CD4-positive, alpha-beta T cell treated with Interleukin-6 at 100 ng/mL for 8 hours (primary cell): ENCODE data around the gene KBTBD3.
"Not testable (repeated sequence)": the region's sequence is repeated elsewhere in the genome, so short reads cannot be mapped to it uniquely, and the experiment has no call there.

Experiments used
- DNase-seq: peaks from one replicate; pipeline ENCODE4 v3.0.0-alpha.2; 2020; ENCODE audit warnings: mixed read lengths, low spot score

KBTBD3 gene

DNA sequence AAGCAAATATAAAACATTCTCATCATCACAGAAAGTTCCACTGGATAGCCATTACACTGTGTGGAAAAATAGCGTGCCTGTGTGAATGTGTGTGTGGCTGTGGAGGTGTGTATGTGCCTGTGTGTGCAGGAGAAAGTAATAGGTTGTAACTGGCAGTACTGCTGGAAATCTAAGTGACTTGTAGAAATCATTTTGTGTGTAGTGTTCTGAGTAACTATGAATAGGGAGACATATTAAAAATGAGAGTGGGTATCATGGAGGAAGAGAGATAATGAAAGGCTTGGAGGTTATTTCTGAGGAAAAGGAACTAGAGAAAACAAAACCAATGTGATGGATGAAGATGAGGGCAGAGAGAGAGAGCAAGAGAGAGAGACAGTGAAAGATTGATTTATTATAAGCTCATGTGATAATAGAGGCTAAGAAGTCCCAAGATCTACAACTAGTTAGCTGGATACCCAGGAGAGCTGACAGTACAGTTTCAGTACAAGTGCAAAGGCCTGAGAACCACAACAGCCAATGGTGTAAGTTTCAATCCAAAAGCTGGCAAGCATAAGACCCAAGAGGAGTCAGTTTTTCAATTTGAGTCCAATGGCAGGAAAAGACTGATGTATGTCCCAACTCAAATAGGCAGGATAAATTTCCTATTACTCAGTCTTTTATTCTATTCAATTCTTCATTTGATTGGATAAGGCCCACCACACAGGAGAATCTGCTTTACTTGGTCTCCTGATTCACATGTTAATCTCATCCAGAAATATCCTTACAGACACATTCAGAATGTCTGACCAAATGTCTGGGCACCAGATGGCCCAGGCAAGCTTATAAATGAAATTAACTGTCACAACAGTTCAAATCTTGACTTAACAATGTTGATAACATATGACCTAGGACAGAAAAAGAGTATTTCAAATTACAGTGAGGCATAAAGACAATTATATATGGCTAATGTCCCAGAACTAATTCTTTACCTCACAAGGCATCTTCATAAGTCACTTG lies 14.9 kb downstream of the KBTBD3 start:
- DNase-seq = no peak

DNA sequence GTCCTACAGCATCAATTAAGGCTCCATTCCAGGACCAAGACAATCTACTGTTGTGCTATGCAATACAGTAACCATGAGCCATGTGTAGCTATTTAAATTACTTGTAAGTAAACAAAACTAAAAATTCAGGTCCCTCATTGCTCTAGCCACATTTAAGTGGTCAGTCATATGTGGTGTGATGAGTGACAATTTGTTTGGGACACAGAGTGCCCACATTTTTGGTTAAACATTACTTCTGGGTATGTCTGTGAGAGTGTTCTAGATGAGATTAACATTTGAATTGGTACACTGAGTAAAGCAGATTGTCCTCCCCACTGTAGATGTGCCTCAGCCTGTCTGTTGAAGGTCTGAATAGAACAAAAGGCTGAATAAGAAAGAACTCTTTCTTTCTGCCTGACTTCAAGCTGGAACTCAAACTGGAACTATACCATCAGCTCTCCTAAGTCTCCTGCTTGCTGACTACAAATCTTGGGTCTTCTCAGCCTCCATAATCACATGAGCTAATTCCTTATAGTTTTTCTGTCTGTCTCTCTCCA lies 15.8 kb downstream of the KBTBD3 start:
- DNase-seq = no peak

DNA sequence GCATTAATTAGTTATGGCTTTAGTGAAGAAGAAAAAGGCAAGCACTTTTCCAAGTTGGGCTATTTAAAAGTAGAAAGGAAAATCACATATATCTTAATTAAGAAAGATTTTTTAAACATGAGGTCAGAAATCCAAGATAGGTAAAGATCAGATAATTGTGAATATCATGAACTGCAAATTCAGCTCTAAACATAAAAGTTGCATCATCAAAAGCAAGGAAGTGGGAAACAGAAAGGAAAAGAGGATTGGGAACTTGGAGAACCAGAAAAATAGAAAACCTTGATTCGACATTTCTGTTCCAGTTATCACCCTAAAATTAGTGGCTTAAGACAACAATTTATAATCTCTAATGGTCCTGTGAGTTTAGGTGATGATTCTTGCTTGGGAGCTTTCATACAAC lies 17.5 kb downstream of the KBTBD3 start:
- DNase-seq = no peak

DNA sequence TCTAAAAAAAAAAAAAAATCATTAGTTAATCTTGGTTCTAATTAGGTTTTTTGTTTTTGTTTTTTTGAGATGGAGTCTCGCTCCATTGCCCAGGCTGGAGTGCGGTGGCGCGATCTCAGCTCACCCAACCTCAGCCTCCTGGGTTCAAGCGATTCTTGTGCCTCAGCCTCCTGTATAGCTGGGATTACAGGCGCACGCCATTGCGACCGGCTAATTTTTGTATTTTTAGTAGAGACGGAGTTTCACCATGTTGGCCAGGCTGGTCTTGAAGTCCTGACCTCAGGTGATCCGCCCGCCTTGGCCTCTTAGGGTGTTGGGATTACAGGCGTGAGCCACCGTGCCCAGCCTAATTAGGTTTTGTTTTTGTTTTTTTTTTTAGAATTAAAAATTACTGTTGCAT lies 18.8 kb downstream of the KBTBD3 start:
- not testable (repeated sequence) for DNase-seq

DNA sequence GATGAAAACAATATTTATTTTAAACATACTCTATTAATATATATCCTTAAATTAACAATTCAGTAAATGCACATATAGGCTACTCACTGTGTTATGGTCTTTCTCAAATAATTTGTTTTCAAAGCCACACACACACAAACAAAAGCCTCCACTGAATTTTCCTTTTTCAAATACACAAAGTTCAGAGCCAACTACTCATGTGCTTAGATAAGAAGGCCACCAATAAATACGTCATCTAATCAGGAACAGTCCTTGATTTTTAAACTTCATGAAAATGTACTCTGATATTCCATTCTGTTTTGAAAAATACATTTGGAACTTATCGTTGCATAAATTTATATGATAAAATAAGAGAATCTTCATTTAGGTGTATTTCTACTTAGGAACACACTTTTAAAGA lies 26.0 kb downstream of the KBTBD3 start:
- no peak for DNase-seq

DNA sequence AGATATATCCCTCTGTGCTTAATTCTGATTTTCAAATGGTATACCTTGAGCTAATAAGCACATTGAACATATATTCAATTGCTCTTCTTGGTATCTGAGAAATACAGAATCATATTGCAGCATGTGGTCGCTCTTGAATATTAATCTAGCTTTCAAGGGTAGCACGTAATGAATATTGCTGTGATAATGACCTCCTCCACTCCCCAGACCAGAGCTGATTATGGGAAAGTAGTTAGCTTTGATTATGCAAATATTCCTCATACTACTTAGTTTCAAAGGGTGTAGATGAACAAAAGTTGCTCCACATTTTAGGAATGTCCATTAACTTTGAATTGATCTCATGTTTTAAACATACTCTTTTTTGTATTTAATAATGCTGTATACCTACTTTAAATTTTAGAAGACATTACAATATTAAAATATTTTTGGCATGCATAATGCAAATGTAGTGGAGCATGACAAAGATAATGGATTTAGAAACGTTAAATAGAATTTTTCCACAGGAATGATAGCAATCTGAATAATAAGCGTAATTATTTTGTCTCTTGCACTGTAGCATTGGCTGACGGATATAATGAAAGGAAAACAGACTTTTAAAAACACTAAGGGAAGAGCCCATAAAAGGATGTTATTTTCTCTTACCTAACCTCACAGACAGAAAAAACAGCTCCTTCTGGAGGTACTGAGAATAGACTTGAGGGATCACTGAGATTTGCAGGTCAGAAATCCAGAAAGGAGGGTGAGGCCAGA lies 27.2 kb downstream of the KBTBD3 start:
- DNase-seq = no peak

DNA sequence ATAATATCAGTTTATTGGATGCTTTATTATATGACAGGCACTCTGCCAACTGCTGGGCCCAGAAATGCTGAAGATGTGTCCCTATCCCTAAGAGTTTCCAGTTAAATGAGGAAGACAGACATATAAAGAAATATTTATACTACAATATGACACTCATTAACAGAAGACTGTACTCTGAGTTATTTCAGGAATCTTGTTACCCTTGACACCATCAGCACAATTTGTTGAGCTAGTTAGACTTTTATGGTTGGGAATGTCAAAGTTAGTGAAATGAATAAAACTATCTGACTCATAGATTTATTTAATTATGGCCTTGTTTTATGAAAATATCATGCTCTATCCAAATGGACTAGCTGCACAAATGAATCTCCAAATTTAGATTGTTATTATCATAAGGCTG lies 29.5 kb downstream of the KBTBD3 start:
- DNase-seq = no peak

DNA sequence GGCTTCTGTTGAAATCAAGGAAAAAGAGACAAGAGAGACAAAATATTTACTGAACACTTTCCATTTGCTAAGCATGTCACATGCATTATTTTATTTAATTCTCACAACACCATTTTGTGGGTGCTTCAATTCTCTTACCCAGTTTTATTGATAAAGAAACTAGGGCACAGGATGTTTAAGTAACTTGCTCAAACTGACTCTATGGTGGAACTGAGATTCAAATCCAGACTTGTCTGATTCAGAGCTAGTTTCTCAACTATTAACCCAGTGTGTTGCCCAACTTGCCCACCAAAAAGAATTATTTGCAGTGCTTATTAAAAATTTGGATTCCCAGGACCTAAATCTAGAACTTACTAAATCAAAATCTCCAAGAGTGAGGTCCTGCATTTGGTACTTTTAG lies 33.6 kb downstream of the KBTBD3 start:
- no peak for DNase-seq

DNA sequence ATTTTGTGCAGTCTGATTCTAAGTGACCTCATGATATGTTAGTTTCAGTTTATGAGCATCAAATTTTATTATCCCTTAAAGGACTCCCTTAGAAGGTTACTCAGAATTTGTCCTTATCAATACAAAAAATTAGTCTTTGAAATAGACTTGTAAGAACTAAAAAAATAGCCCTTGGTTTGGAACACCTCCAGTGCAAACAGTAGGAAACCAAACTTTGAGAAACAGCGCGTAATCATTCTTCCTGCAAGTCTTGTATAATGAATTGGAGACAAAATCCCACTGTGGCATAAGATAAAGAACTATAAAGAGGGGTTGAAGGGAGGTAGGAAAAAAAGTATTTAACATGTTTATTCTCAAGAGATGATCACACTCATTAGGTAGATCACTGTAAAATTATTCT lies 44.3 kb downstream of the KBTBD3 start:
- no peak for DNase-seq

DNA sequence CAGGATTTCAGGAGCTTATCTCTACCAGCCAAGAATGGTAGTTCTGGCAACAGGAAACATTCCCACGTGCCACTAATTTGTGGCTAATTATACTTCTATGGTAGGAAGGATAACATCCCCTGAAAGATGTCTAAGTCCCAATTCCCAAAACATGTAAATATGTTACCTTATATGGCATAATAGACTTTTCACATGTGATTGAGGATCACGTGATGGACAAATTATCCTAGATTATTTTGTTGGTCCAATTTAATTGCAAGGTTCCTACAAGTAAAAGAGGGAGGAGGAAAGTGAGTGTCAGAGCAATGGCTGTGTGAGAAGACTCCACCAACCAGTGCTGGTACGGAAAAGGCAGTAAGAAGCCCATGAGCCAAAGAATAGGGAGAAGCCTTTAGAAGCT lies 45.2 kb downstream of the KBTBD3 start:
- no peak for DNase-seq

DNA sequence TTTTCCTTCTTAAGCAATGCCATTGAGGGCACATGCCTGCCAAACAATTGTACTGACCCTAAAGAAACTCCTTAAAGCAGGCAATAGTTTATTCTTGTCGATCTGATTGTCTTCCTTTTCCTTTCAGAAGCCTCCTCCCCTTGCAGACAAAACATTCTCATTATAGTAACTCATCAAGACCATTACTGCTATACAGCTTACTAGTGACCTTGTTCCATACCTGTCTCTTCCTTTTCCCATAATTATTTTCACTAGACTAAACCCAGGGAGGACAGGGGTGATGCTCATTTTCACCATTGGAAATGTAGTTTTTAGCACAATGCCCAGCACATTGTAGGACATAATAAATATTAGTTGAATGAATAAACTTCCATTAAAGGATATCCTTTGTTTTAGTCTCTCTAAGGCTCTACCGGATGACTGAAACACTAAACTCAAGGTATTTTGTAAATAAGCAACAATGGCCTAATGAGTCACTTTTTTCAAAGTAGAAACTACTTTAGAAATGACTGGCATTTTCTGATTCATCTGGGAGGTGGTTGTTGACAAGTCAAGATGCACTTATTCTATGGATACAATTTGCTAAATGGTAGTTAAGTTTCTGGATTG lies 45.8 kb downstream of the KBTBD3 start:
- no peak for DNase-seq

DNA sequence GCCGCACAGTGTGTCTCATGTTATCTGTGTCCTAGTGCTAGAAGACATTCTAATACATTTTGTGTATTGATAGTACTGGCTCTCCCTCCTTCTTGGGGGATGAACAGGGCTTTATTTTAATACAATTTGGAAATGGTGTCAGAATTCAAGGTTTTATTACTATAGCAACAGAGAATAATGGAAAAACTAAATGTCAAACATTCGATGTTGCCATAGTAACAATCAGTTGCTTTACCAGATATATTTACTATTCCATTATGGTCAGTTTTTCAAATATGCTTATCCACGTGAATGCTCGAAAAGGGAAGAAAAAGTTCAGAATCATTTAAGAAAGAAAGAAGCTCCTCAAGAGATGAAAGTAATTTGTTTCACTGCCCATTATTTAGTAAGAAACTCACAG lies 46.5 kb downstream of the KBTBD3 start:
- DNase-seq = no peak

DNA sequence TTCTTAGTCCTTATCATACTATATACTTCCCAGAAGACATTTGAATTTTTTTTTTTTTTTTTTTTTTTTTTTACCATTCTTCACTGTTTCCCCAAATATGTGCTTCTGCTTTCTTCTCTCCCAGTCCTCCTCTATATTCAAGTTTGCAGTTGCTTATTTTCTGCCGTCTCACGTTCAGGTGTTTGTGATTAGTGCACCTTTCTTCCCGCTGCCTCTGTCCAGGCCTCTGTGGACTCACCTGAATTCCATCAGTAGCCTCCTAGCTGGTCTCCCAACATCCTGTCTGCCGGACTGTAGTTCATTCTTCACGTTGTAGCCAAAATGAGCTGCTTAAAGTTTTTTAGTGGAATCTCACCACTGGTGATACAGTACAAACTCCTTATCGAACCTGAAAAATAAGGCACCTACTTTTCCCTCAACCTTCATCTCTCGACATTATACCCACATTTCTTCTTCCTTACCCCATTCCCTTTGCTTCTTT lies 54.3 kb downstream of the KBTBD3 start:
- no peak for DNase-seq

DNA sequence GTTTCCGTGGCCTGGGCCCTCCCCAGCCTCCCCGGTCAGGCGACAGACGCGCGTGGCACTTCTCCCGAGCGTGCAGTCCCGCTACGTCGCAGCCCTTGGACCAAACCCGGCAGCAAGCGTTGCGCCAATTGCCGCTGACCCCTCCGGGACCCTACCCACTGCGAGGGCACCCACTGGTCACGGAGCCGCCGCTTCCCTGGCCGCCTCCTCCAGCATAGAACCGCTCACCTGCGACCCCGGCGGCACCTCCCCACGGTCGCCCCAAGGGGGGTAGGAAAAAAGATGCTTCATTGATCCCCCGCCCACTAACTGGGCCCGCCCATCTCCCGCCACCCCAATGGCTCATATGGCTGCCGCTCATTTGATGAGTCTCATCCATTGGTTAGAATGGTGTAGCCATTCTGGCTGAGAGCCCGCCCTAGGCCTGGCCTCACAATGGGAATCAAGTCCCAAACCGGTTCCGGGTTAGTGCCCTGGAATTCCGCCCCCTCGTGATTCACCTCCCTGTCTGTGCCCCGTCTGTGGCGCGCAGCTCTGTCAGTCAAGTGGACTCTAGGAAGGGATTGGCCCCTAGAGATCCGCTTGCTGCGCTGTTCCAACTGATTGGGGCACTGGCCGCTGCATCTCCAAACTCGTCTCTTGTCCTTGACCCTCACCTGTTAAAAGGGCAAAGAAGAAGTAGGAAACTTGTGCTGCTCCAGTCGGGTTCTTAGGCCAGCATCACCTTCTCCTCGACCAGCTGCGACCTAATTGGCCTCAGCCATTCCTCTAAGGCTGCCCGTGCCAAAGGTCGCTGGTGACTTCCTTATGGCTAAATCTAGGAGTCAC lies 55.0 kb downstream of the KBTBD3 start, which contains the start of gene MSANTD4:
TSS of gene MSANTD4 (minus strand) at position 274 of the 828 bp plus-strand sequence. CDS start 11,323 bp downstream, outside the sequence.
- peak; percentile 97 for DNase-seq

DNA sequence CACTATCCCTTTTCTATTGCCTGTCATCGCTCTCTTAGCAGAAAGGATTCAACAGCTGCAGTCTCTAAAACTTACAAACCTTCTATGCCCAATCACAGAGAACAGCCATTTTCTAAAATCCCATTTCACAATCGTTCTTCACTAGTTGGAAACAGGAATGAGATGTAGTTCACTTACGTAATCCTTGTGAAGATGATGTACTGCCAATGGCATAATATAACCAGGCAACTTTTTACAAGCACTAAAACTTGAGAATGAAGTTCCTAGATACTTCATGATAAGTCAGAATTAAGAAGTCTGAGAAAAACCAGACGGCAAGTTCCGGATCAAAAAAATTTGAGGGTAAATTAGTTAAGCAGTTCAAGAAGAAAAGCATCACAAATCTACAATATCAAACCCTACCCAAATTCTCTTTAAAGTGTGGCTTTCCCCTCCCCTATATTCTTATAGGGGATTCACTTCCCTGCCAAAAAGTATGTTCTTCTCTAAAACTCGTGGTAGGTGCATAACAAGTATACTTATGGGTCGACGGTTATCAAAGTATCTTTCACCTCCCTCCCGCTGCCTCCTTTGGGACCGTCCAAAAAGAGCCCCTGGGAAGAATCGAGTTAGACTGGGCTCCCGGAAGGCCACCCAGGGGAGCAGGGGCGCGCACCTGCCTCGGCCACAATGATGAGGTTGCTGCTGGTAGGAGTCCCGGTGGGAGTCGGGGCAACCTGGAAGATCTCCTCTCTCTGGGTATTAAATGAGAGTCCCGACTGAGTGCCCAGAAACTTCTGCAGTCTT lies 55.8 kb downstream of the KBTBD3 start:
- no peak for DNase-seq

DNA sequence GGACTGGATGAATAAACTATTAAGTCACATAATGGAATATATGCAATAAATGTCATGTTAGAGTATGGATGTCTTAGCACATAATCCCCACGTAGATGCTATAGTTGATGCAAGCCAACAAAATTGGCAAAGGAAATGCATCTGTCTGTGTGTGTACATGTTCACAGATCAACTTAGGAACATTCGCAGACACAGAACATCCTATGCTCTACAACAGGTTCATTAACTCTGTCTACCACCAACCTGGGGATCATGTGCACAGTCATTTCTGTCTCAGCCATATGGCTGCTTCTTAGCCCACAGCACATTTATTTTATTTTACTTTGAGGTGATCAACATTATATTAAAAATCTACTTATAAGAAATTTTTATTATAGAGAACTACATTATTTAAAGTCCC lies 60.1 kb downstream of the KBTBD3 start:
- no peak for DNase-seq

DNA sequence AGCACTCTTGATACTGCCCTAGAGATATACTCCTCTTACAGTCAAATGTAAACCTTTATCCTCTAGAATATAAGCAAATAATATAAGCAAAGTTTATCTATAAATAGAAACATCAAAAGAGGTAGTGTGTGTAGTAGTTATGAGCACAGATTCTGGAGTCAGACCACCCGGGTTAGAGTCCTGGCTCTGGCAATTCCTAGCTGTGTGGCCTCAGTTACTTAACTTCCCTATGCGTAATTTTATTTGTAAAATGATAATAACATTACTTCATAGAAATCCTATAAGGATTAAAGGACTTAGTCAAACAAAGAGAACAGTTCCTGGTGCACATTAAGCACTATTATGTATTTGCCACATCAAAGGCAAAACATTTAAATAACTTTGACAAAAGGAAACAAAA lies 62.1 kb downstream of the KBTBD3 start:
- DNase-seq = no peak

DNA sequence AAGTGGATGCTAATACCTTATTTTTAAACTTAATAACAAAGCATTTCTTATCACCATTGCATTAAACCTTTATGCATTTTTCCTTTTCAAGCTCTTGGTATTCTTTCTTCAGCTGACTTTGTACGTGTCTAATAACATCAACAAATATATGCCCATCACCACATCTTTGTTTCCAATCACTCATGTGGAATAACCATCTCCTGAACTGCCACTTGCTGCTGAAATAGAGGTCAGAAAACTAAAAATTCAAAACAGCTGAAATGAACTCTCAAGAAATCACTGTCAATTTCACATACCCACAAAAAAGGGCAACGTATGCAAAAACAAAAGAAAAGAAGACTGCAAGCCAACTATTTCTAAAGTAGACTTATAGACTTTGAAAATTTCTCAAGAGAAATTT lies 62.5 kb downstream of the KBTBD3 start:
- no peak for DNase-seq

DNA sequence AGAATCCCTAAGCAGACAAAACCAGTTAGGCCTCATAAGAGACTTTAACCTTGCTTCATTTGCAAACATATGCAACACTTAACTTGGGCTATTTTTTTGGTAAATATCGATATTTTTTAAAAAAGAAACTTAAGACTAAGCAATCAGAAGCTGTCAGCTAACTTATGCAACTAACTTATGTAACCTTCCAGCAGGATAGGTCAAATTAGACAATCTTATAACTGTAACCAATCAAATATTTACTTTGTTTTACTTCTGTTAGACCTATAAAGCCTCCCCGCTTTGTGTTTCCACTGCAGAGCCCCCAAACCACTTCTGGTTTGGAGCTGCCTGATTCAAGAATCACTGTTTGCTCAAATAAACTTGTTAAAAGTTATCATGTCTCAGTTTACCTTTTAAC lies 63.1 kb downstream of the KBTBD3 start:
- no peak for DNase-seq

DNA sequence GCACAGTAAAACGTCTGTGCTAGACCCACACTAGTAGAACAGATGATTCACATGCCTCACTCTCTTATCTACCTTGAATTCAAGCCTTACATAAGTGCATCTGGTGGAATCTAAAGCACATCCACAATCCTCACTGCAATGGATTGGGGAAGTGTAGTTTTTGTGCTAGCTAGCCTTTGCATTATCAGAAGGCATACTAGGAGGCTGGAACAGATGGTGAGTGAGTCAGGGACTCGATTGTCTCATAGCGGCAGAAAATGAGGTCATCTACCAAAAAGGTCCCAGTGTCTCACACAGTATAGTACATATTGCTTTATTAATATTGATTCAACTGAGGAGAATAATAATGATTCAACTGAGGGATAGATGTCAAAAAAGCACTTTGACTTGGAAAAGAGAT lies 64.4 kb downstream of the KBTBD3 start:
- no peak for DNase-seq

DNA sequence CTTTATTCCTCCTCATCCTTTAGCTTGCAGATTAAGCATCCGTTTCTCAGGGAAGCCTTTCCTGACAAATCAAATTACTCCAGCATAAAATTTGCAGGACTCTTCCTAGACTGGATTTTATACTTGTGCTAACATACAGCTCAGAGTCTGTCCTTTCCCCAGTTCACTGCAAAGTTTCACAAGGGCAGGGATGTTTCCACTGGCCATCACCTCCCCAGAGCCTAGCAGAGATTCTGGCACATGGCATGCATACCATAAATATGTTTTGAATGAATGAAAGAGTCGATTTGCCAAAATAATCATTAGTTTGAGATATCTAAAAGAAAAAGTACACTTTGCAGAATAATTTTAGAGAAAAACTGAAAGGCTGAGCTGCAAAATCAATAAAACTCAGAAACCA lies 65.7 kb downstream of the KBTBD3 start:
- DNase-seq = no peak
